Measurements from ENCODE around the gene LRMDA.
"Not testable (repeated sequence)": the region's sequence is repeated elsewhere in the genome, so short reads cannot be mapped to it uniquely, and the experiment has no call there.

Gene LRMDA

DNA sequence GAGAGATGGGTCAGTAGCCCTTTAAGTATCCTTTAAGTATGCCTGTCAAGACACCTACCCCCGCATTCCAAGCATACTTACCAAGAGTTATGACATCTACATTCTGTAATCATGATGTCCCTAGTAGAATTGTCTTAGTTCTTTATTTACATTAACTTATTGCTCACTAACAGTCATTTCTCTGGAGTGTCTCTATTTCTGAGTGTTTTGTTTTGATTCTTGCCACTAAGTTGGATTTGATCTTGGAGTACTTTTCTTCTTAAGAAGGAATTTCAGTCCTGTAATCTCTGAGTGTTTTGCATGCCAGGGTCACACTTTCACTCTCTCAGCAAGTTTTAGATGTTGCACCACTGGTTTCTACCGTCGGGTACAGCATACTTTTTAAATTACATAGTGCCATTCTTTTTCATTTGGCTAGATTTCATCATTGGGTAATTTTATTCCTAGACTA lies 1152.3 kb downstream of the LRMDA start:
- in situ Hi-C loops (cut with HindIII; ENCODE audit: low sequenced_read_pairs): no loop called here
- TF ChIP-seq, protein P1, sequence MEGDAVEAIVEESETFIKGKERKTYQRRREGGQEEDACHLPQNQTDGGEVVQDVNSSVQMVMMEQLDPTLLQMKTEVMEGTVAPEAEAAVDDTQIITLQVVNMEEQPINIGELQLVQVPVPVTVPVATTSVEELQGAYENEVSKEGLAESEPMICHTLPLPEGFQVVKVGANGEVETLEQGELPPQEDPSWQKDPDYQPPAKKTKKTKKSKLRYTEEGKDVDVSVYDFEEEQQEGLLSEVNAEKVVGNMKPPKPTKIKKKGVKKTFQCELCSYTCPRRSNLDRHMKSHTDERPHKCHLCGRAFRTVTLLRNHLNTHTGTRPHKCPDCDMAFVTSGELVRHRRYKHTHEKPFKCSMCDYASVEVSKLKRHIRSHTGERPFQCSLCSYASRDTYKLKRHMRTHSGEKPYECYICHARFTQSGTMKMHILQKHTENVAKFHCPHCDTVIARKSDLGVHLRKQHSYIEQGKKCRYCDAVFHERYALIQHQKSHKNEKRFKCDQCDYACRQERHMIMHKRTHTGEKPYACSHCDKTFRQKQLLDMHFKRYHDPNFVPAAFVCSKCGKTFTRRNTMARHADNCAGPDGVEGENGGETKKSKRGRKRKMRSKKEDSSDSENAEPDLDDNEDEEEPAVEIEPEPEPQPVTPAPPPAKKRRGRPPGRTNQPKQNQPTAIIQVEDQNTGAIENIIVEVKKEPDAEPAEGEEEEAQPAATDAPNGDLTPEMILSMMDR (IDR thresholded peaks at IDR 0.05; ENCODE audit: low read depth, low read length, missing control alignments): no peak
- peak; percentile 55 for DNase-seq (ENCODE audit: low read depth)
- no peak overlapping the region for H3K4me3 ChIP-seq (ENCODE audit: low read depth, low read length)

DNA sequence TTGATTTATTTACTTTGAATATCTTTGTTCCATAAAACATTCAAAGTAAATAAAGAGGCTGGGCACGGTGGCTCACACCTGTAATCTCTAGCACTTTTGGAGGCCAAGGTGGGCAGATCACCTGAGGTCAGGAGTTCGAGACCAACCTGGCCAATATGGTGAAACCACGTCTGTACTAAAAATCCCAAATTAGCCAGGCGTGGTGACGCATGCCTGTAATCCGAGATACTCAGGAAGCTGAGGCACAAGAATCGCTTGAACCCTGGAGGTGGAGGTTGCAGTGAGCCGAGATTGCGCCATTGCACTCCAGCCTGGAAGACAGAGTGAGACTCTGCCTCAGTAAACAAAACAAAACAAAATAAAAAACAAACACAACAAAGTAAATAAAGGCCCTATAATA lies 1153.0 kb downstream of the LRMDA start:
- in situ Hi-C loops (cut with HindIII; ENCODE audit: low sequenced_read_pairs); H3K4me3 ChIP-seq (ENCODE audit: low read depth, low read length); DNase-seq (ENCODE audit: low read depth): not testable (repeated sequence)

Data from astrocyte of the cerebellum (primary cell).